Lung (tissue), 12 donors: ENCODE results near the gene FOXD3. TPM values are rescaled to one million over a fixed set of nuclear protein-coding genes. Genes with fewer than 3 reads are reported as not detected.

ENCODE experiments used
- ATAC-seq: fragments of 200-7000 bp; cut with Tn5 transposase; one replicate; pipeline ENCODE4 v1.9.1; 2020; ENCODE audit warnings: moderate number of reproducible peaks; ENCODE audit not compliant: insufficient read depth, low FRiP score
- DNase-seq, 3 donors: peaks; one replicate each; pipeline ENCODE4 v3.0.0-alpha.2; 2013 to 2017
- H3K27ac ChIP-seq, 2 donors: one replicate each; pipeline ENCODE4 v1.5.1; 2013; ENCODE audit warnings: mild to moderate bottlenecking in 2 of 2, moderate library complexity in 2 of 2, control low read depth in 1 of 2, inconsistent platforms in 1 of 2, low read depth in 1 of 2, low read length in 1 of 2
- H3K27me3 ChIP-seq, 3 donors: one replicate each; pipeline ENCODE4 v1.5.1; 2013; ENCODE audit warnings: low read length in 2 of 3; ENCODE audit not compliant: control insufficient read depth in 3 of 3, insufficient read depth in 3 of 3
- H3K36me3 ChIP-seq, 4 donors: one replicate each; pipeline ENCODE4 v1.5.1; 2013; ENCODE audit warnings: low read length in 4 of 4, mild to moderate bottlenecking in 1 of 4, moderate library complexity in 1 of 4; ENCODE audit not compliant: control insufficient read depth in 4 of 4, insufficient read depth in 4 of 4
- H3K4me1 ChIP-seq, 5 donors: one replicate each; pipeline ENCODE4 v1.5.1; 2013; ENCODE audit warnings: low read length in 5 of 5, mild to moderate bottlenecking in 2 of 5, moderate library complexity in 1 of 5; ENCODE audit not compliant: control insufficient read depth in 5 of 5, insufficient read depth in 5 of 5
- H3K4me3 ChIP-seq: one replicate; pipeline ENCODE4 v1.5.1; 2013; ENCODE audit warnings: mild to moderate bottlenecking, control low read depth, moderate library complexity
- H3K9ac ChIP-seq, 2 donors: one replicate each; pipeline ENCODE4 v1.5.1; 2013; ENCODE audit warnings: low read length in 2 of 2, control low read depth in 1 of 2; ENCODE audit not compliant: insufficient read depth in 1 of 2
- H3K9me3 ChIP-seq, 4 donors: one replicate each; pipeline ENCODE4 v1.5.1; 2013; ENCODE audit warnings: low read length in 3 of 4, mild to moderate bottlenecking in 1 of 4, moderate library complexity in 1 of 4; ENCODE audit not compliant: control insufficient read depth in 4 of 4, insufficient read depth in 3 of 4
- WGBS, 2 donors: extraction: QIAGEN DNeasy Blood & Tissue Kit; methylation state at CpG; one replicate each; pipeline ENCODE4 v1.1.7; 2013; 5-methylcytosine and 5-hydroxymethylcytosine counted together
- polyA plus RNA-seq, 2 donors: library from polyadenylated mRNA; stranded (reverse); fragments of 200-250 nt; gene quantifications; one replicate each; pipeline ENCODE4 v1.2.1, GENCODE V29; 2013
- total RNA-seq, 2 donors: library from RNA; depleted of rRNA in 1 of 2; stranded (reverse); fragments of >200 nt in 1 of 2; gene quantifications; one replicate each; pipeline ENCODE4 v1.2.1, GENCODE V29; 2014 to 2021
- TF ChIP-seq, protein P1 (sequence below): IDR thresholded peaks from 2 replicates; pipeline ENCODE4 v1.5.1; 2012; ENCODE audit warnings: mild to moderate bottlenecking; ENCODE audit errors: control extremely low read depth, extremely low read depth
- donor health status: control.
- donor health status: control.
- donor health status: Bipolar disorder and iron deficiency.
- donor health status: healthy.
- donor health status: DM: yes; HTN: yes; CAD: no.

The FOXD3 gene
- total and polyA plus RNA-seq, 4 donors: 0.01 to 0.26 TPM; not detected in 2

DNA sequence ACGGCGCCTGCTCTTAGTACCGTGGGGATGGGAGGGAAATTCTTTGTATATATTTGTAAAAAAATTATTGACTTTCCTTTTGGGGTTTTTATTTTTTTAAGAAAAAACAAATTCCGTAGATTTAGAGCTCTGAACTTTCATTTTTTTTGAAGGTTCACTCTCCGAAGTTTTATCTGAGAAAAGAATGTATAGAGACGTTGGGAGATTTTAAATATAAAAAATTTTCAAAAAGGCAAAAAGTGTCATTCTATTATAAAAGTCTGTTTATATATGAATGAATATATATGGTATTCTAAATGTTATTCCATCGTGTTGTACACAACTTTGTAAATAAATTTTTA is 2.4 kb downstream of the FOXD3 start:
- DNase-seq: peak in 1 of 3 donors; percentile 34
- Histone ChIP-seq H3K36me3 (no peaks in the 10 kb centered on the region), H3K4me1 (peaks cover 0 to 26% (median 0%) of the 10 kb centered on the region in 5 donors), H3K27me3 (peaks cover 7 to 85% (median 81%) of the 10 kb centered on the region in 3 donors), H3K9me3 (peaks cover 0 to 28% (median 0%) of the 10 kb centered on the region in 4 donors), H3K4me3 (no peak overlapping the region), H3K9ac (no peak overlapping the region), H3K27ac (no peak overlapping the region)
- no peak for ATAC-seq
- TF ChIP-seq, protein P1, sequence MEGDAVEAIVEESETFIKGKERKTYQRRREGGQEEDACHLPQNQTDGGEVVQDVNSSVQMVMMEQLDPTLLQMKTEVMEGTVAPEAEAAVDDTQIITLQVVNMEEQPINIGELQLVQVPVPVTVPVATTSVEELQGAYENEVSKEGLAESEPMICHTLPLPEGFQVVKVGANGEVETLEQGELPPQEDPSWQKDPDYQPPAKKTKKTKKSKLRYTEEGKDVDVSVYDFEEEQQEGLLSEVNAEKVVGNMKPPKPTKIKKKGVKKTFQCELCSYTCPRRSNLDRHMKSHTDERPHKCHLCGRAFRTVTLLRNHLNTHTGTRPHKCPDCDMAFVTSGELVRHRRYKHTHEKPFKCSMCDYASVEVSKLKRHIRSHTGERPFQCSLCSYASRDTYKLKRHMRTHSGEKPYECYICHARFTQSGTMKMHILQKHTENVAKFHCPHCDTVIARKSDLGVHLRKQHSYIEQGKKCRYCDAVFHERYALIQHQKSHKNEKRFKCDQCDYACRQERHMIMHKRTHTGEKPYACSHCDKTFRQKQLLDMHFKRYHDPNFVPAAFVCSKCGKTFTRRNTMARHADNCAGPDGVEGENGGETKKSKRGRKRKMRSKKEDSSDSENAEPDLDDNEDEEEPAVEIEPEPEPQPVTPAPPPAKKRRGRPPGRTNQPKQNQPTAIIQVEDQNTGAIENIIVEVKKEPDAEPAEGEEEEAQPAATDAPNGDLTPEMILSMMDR: no peak
- 13 to 15% methylated on average over 7 of the region's 7 CpGs for WGBS, 2 donors

DNA sequence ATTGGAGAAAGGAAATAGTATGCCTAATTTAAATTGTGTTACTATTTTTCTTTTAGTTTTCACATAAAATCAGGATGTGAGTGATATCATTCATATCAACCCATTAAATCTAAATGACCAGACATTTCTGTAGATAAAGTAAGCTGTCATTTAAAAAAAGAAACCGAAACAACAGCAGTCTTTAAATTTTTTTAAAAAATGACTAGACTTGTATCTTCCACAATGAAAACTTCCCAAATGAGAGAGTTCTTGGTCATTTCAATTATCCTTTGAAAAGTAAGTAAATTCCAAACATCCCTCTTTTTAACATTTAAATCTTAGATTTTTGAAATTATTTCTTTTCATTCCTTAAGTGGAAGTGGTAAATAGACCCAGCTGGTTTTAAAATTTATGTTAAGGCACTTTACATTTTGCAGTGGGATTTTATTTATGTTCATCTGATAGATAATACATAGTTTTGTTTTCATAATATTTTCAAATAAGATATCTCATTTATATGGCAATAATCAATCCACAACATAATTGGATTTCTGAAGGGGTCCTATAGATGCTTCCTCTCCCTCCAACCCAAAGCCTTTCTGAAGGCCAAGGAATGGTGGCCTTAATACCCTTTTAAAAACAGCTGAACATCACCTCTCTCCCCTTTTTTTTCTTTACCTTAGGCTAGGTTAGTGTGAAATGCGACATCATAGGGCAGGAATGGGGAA is 3.1 kb downstream of the FOXD3 start:
- Histone ChIP-seq H3K4me3 (no peak overlapping the region), H3K27ac (no peak overlapping the region), H3K9me3 (peaks cover 0 to 23% (median 0%) of the 10 kb centered on the region in 4 donors), H3K27me3 (peaks cover 7 to 85% (median 79%) of the 10 kb centered on the region in 3 donors), H3K4me1 (peaks cover 0 to 26% (median 0%) of the 10 kb centered on the region in 5 donors), H3K36me3 (no peaks in the 10 kb centered on the region), H3K9ac (no peak overlapping the region)
- WGBS, 2 donors: 12 to 16% methylated on average over 2 of the region's 2 CpGs
- peak in 1 of 3 donors; percentile 59 for DNase-seq
- no peak for ATAC-seq
- TF ChIP-seq, protein P1: no peak

DNA sequence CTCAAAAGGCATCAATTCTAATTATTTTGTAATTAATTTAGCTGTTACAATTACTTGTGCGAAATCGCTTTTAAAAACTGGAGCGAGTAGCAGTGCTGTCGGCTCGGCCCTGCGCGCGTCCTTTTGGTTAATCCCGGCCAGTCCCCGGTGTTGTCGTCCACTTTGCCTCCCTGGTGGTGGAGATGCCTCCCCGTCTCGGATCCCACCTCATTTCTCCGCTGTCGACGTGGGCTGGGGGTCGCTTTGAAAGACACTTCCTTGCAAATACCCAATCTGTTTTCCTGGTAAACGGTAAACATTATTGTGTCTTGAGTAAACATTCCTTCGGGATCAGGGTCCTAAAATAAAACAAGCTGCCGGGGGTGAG is 3.7 kb downstream of the FOXD3 start:
- Histone ChIP-seq H3K9me3 (peaks cover 0 to 21% (median 0%) of the 10 kb centered on the region in 4 donors), H3K27me3 (peaks cover 7 to 85% (median 79%) of the 10 kb centered on the region in 3 donors), H3K36me3 (no peaks in the 10 kb centered on the region), H3K4me3 (no peak overlapping the region), H3K27ac (no peak overlapping the region), H3K4me1 (peaks cover 0 to 26% (median 0%) of the 10 kb centered on the region in 5 donors), H3K9ac (no peak overlapping the region)
- no peak for ATAC-seq
- WGBS, 2 donors: 9 to 11% methylated on average over 20 of the region's 20 CpGs
- no peak for DNase-seq
- TF ChIP-seq, protein P1: no peak
